RWPE1 (cell line): ENCODE data around the gene VASH2.

Experiments used
- CTCF ChIA-PET: fragments of 350-600 bp; sonication (Branson Sonifier 250); formaldehyde crosslinking; extraction: SDS; loops from one replicate; lab custom pipeline; 2021; lab: Yijun Ruan, JAX
- POLR2A ChIA-PET: fragments of 400-600 bp; formaldehyde crosslinking; extraction: SDS; loops from one replicate; lab custom pipeline; 2020; ENCODE audit warnings: antibody characterized with exemption; ENCODE audit not compliant: low non-redundant PET; lab: Yijun Ruan, JAX
- DNase-seq: peaks from one replicate; pipeline ENCODE4 v3.0.0; 2012; ENCODE audit warnings: low spot score
- H3K27ac ChIP-seq: fragments of 450-650 bp; 2 replicates; pipeline ENCODE4 v1.5.1; 2017
- CTCF ChIP-seq: fragments of 450-650 bp; conservative IDR thresholded peaks from 2 replicates; pipeline ENCODE4 v1.5.1; 2017; ENCODE audit warnings: low read depth, mild to moderate bottlenecking

The VASH2 gene

GRCh38 chr1:212914789-212915188 is 35.6 kb upstream of the VASH2 start:
- DNase-seq: no peak
- CTCF ChIA-PET: no interaction called here
- TF ChIP-seq CTCF: no peak
- POLR2A ChIA-PET: no interaction called here
- no peak overlapping the region for H3K27ac ChIP-seq

- H3K27ac ChIP-seq: no peak overlapping the region
- POLR2A ChIA-PET: no interaction called here
Measured at GRCh38 chr1:212915245-212916091, 34.9 kb upstream of the VASH2 start.

GRCh38 chr1:212916481-212917133 is 33.7 kb upstream of the VASH2 start:
- ChIA-PET POLR2A (no interaction called here), CTCF (interaction anchor here (0.5 kb wide), 1 partner anchor 861 kb away, joined by 3 read pairs; no protein-coding TSS in a partner anchor)
- DNase-seq: no peak
- no peak for TF ChIP-seq CTCF
- H3K27ac ChIP-seq: no peak overlapping the region

More at GRCh38 chr1:212915245-212916091, 34.9 kb upstream of the VASH2 start:
- CTCF ChIA-PET: no interaction called here
- no peak for TF ChIP-seq CTCF
- DNase-seq: no peak

- TF ChIP-seq CTCF: no peak
- no peak overlapping the region for H3K27ac ChIP-seq
- POLR2A ChIA-PET: interaction anchor here (0.6 kb wide), 1 partner anchor 86 kb away, joined by 4 read pairs; no protein-coding TSS in a partner anchor
- DNase-seq: no peak
- CTCF ChIA-PET: no interaction called here
Measured at GRCh38 chr1:212917134-212917485, 33.2 kb upstream of the VASH2 start.

- CTCF ChIA-PET: interaction anchor here (0.6 to 0.7 kb wide), 2 partner anchors 100 to 1619 kb away, joined by 3 read pairs; no protein-coding TSS in a partner anchor
Measured at GRCh38 chr1:212917858-212918257, 32.5 kb upstream of the VASH2 start.

More at GRCh38 chr1:212917858-212918257, 32.5 kb upstream of the VASH2 start:
- H3K27ac ChIP-seq: no peak overlapping the region
- POLR2A ChIA-PET: no interaction called here
- DNase-seq: no peak
- TF ChIP-seq CTCF: no peak
